Embryonic facial prominence (tissue), 1 donor: ENCODE results near the gene HOXB6.

Source experiments
- DNase-seq: peaks from one replicate; pipeline ENCODE4 v3.0.0-alpha.2; 2016; ENCODE audit errors: extremely low spot score

HOXB6 gene

DNA sequence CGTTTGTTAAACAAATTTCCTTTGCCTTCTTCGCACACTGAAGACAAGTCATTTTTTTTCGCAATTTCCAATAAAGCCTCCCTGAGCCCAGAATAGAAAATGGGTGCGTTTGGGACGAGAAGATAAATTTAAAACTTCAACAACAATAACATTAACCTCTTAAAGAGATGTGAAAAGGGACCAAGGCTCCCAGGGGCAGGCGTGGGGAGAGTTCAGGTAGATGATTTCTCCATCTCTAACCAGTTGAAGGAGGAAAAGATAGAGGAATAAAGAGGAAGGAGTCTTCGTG is 25.4 kb downstream of the HOXB6 start:
- no peak for DNase-seq

DNA sequence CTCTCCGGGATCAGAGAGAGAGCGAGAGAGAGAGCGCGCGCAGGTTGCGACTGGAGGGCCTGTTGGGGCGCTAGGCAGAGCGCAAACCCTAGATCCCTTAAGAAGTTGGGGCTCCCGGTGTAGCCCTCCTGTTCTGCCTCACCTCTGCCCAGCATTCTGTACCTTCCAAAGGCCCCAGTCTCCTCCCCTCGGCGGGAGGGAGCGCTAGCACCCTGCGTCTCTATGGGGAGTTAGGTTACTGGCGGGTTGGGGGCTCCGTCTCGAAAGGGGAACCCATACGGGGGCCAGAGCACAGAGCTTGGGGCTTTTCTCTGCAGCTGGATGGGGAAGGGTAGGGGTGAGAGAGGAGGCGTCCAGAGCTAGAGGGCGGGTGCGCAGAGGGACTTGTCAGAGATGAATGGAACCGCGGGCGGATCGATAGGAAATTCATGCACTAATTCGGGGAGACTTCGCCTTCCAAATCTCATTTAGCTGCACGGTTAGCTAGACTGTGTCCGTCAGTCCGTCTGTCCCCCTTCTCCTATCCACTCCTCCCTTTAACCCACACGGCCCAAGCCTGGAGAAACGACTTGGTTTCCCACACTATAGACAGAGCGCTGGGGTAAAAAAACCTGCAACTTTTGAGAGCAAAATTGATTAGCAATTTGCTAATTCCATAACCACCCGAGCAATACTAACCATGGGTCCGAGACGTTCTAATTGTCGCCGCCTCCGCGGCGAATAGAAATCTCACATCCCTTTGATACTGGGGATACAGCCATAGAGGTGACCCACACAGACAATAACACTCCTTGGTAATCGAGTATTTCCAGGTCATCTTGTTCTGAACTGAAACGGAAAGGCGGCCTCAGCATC is 25.9 kb downstream of the HOXB6 start:
- no peak for DNase-seq

DNA sequence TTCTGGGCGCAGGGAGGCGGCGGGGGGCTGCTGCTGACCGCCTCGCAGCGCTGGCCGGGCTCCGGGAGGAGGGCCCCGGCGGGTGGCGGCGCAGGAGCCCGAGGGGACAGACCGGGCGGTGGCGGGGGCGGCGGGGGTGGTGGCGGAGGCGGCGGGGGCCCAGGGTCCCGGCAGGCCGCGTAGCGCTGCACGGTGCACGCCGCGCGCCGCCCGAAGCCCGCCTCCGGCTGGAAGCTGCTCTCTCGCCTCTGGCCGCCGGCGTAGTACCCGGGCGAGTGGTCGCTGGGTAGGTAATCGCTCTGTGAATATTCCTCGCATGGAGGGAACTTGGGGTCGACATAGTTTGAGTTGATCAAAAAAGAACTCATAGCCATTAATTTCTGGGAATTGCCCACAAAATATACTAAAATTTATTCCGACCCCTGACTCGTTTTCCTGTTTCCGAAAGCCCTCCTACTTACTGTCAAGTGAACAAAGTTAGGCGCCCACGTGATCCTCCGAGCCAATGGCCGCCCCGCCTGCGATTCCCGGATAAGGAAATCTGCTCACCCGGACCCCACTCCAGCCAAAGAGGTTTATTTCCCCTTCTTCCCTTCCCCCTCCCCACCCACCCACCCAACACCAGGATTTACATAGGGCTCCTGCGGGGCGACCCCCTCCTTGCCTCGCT is 26.7 kb downstream of the HOXB6 start, which contains the start of gene HOXB4:
HOXB4 (minus strand) TSS at position 405 of the 670 bp plus-strand sequence; CDS start at position 374, 31 bp downstream.
- DNase-seq = no peak

DNA sequence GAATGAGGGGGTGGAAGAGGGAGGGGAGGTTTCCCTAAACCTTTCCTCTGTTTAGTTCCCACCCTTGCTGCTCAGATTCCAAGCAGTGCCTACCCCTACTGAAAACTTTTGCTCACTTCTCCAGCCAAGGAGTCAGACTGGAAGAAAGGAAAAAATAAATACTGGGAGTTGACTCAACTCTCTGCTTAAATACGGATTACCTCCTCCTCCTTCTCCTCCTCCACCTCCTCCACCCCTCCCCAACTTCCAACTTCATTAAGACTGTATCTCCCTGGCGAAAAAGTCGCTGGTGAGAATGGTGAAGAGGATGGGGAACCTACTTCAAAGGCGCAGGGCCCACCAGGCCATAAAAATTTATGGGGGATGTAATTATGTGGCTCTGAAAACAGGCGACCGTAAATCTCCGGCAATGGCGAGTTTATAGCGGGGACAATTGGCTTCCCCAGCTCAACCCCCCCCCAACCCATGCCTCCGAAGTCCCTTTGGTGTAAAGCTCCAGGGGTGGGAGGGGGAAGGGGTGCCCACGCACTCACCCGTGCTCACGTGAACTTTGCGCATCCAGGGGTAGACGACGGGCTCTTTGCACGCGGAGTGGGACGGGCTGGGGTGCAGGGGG is 27.3 kb downstream of the HOXB6 start:
- DNase-seq = no peak

DNA sequence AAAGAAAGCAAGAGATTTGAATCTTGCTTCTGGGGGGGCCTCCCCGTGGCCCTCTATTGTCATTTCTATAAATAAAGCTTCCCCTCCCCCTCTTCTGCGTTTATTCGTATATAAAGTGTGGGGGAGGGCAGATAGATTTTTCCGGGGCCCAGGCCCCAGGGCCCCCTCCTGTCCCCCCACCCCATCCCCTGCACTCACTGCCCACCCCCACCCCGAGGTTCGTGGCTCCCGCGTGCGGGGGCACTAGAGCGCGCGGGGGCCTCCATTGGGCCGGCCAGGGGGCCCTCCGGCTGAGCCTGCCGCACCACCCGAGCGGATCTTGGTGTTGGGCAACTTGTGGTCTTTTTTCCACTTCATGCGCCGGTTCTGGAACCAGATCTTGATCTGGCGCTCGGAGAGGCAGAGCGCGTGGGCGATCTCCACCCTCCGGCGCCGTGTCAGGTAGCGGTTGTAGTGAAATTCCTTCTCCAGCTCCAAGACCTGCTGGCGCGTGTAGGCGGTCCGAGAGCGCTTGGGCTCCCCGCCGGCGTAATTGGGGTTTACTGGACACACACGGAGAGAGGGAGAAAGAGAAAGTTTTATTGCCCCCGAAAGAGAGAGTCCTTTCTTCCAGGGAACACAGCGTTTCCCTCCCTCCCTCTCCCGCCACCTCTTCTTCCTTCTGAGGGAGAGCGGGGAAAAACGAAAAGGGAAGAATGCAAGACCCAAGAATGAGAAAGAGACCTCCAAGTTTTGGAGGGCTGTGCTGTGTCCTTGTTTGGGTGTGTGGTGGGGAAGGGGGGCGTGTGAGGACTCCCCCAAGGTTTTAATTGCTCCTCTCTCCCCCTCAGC is 28.1 kb downstream of the HOXB6 start:
- DNase-seq = no peak

DNA sequence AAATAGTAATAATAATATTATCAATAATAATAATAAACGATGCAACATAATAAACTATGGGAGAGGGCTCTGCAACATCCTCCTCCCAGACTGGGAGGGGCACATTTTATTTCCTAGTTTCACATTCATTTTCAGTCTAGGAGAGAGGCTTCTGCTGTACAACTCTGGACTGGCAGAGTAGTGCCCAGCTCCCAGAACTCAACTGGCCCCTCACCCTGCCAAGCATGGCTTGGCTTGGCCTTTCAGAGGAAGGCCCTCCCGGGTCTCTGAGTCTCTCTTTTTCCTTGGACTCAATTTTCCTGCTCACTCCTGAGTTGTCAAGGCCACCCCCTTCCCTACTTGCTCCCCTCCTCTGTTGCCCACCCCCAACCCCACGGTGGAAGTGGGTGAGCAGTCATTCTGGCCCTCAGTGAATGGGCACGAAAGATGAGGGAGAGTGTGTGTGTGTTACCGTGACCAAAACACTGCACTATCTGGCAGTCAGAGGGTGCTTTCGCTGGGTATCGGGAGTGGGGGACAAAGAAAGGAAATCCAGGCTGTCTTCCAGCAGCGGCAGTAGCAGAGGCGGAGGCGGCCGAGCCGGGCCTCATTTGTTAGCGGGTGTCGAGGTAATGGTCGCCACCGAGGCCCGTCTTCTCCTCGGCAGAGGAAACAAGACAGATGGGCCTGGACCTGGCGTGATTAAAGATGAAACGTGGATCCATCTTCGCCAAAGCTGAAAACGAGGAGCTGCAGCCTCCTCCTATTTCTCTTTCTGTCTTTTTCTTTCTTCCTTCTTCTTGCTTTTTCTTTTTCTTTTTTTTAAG is 28.9 kb downstream of the HOXB6 start:
- DNase-seq = no peak

DNA sequence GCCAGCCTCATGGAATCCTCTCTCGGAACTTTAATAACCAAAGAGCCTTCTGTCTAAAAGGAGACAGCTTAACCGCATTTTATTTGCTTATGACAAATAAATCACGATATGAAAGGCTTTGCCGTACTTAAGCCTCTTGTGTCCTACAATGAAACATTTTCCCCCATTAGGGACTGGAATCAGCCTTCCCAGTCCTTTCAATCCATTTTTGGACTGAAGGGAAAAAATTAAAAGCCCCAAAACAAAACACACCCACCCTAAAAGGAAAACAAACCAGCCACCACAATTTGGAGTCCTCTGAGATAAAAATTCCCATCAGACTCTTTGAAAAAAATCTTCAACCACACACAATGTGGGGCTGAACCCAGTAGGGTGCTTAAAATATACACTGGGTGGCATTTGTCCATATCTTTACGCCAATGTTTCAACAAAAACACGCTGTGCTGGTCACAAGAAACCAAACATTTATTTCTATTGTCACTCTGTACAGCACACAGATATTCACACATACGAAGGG is 29.7 kb downstream of the HOXB6 start:
- no peak for DNase-seq

DNA sequence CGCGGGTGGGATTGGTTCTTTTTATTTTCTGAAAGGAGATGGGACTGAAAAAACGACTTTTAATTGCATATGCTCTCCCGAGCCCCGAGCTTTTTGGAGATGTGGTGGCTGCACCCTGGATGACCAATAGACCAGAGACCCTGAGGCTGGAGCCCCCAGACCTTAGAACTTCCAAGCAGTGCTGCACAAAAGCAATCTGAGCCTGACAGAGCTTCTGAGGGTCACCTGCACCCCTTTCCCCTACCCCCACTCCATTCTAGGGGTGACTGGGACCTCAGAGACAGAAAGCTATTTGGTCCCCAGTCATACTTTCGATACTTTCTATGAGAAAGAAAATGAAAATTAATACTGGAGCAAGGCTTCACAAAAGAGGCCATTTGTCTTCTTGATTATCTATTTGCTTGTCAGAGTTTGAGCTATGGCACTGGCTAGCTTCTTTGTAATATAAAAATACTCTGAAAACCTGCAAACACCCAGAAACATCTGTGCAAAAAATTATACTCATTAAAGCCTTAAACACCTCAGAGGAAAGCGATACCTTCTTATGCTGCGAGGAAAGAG is 30.2 kb downstream of the HOXB6 start:
- no peak for DNase-seq

DNA sequence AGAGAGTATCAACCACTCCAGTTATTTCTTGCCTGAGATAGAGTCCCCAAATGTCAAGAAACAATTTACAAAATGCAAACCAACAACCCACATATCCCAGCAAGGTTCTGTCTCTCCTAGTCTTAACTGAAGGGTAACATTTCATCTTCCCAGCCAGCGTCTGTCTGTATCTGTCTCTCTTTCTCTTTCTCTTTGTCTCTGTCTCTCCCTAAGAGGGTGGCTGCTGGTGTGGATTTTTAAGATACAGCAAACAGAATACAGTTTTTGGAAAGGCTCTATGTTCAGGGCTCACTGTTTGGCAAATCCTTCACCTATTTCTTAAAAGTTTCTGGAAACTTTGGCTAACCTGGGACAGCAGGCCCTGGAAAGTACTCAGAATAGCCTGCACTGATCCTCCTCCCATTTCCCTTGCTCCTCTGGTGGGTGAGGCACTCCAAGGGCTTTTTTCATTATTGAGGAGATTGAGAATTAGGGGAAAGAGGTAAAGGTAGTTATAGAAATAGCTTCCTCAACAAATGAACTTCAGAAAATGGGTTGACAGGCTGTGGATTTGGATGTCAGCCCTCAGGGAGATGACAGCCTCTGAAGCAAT is 32.9 kb downstream of the HOXB6 start:
- DNase-seq = no peak

DNA sequence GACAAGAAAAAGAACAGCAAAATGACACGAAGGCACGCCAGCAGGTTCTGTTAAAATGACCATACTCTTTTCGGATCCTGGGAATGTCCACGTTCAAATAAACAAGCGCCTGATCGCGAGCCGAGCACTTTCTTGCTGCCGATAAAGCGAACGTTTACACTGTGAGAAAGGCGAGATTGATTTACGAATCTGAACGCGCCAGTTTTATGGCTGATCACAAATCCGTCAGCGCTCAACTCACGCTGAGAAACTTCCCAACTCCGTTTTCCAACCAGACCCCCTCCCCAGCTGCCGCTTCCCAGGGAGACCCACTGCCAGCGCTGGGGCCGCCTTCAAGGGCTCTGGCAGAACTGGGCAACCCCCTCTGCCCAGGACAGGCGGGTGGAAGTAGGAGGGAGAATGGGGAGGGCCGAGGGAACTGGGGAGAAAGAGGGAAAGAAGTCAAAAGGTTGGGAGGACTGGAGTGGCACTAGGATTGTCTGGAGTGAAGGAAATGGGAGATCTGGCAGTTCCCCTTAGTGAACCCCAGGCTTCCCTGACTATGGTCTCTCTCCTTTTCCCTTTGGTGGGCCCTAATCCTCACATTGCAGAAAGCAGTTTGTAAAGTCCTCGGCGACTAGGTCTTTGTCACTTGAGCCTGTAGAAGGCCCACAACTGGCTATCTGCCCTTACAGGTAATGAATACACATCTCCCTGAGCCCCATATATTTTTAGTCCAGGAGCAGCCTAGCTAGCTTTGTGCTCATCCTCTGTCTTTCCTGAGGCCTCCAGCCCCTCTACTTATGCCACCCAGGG is 33.6 kb downstream of the HOXB6 start:
- DNase-seq = no peak

DNA sequence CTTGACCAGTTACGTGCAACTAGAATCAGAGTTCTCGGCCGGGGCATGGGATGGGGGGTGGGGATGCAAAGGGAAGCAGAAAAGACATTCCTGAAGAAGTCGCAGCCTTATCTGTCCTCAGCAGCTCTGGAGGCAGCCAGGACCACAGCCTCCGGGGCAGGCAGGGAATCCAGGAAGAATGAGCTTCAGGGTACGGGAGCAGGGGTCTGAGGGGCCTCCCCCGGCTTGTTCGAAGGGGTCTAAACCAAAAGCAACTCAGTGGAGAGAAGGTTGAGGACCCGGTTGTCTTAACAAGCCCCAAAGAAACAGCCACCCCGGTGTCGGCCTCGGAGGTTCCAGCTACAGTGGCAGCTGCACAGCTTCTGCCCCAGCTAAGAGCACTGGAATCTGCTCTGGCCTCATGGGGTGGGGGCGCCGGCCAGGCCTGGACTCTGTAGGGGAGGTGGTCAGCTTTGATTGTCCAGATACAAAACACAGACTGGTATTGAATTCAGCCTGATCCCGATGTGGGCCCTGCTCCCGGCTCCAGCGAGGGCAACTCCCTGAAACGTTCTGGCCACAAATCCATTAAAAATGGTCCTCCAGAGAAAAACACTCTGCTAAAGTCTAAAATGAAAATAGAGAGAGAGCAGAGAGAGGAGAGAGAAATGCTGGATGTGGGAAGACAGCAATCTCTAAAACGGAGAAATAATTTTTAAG is 34.3 kb downstream of the HOXB6 start:
- DNase-seq = no peak

DNA sequence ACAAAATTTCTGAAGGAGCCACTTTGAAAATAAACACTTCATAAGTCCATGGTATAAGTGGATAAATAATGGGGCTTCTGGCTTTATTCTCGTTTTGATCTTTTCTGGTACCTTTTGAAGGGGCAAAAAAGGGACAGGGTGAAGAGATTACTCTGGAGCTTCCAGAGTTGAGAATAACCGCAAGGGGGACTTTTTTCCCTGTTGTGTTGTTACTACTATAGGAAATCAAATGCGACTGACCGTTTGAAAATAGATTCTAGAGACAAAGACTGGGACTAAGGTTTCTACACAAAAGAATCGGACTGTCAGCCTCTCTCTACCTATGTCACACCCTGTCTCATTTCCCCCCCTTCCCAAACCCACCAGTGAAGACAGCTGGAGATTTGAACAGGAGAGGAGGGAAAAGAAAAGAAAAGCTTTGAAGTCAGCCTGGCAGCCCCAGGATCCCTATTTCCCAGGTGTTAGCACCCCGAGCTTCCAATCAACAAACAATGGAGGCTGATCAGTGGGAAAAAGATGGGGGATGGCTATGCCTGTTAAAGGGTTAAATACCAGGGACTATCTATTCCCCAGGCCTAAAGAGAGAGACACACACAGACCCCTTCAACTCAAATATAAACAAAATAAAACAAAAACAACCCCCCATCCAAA is 35.0 kb downstream of the HOXB6 start:
- DNase-seq = no peak

DNA sequence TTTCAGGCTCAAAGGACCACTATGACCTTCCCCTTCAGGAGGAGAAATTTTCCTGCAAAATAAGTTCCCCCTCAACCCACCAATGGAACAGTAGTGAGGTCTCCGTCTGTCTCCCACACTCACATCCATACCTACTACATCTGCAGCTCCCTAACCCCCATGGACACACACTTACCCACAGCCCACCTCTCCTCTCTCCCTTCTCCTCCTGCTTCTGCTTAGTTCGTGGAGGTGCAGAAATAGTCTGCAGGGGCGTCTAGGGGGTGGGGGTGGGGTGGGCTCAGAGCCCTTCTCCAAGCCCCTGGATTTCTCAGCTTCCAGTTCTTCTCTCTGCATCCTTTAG is 35.6 kb downstream of the HOXB6 start:
- DNase-seq = no peak

DNA sequence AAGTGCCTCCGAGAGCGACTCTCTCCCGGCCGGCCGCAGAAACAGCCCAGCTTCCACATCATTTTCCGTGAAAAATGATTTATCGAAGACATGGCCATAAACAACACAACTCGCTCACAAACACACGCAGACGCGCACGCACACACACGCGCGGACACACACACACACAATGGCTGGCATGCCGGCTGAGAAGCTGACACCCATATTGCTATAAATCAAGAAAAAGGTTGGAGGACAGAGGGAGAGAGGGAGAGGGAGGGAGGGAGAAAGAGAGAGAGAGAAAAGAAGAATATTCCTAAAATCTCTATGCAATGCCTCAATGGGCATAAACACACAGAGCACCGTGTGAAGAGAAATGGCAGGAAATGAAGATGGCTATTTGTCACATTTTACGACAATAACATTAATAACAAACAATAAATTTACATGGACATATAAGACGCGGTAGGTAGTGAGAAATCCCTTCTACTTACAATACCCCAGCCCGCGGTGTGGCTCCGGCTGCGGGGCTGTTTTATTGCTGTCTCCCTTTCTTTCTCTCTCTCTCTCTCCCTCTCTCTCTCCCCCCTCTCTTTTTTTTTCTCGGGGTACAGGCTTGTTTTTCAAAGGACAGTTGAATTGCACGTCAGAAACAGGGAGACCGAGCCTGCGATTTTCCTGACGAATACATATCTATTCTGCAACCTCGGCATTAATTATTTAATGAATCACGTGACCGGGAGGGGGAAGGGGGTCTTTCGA is 36.1 kb downstream of the HOXB6 start:
- no peak for DNase-seq

DNA sequence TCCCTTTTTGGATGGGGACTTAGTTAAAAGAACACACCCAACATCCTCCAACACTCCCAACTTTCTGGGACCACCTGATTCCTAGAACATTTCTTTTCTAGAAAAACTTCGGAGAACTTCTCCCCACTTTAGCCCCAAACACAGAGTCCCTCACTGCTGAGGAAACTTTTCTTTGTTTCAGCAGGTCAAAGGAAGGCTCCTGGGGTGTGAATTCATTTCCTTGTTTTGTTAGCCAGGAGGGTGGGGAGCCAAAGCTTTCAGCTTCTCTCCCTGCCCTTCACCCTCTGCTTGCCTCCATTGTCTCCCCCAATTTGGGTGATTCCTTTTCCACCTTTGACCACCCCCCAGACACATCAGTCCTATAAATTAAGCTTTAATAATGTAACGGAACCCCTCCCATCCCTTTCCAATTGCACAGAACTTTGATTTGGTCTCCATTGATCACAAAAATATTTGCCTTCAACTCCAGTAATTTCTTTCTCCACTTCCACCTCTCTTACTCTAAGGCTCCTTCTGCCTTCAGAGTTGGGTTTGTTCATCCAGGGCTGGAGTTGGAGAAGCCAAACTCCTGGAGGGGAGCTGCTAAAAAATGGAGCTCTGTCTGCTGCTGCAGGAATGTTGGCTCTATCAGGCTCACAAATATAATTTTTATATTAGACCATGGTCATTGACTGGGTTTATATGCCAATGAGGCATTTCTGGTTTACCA is 37.0 kb downstream of the HOXB6 start:
- DNase-seq = no peak

DNA sequence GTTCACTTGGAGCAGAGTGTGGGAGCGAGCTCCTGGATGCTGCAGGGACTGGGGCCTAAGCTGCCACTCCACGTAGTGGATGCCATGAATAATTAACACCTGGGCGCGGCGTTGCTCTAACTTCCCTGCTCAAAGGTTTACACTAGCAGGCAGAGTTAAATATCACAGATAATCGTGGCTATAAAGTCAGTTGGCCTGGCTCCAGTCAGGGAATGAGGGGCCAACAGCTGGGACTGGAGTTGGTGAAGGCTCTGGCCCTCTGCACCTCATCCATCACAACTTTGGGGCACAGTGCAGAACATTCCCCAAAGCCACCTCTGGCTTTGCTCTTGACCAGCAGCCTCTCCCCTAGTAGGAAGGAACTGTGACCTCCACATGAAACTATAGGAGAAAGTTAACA is 37.6 kb downstream of the HOXB6 start:
- DNase-seq = no peak

DNA sequence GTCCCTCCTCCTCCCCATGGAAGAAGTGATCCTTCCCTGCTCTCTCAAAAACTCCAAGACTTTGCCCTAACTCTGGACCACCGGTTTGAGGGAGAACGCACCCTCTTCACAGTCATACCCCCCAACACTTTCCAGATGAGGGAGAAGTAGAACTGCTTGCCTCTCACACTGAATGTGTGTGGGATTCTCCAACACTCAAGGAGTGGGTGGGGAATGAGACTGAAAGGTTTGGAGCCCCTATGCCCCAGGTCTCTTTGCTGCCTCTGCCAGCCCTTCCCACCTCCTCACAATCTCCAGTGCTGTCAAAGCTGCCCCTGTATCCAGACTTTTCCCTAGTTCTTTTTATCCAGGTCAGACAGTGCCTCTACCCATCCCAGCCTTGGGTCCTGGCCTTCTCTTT is 38.1 kb downstream of the HOXB6 start:
- no peak for DNase-seq
